GM18867 (cell line): ENCODE results near the gene SIDT2.
"Not testable (repeated sequence)": the region's sequence is repeated elsewhere in the genome, so short reads cannot be mapped to it uniquely, and the experiment has no call there.

Experiments used
- ATAC-seq: cut with Tn5 transposase; IDR thresholded peaks from one replicate; pipeline ENCODE4 v1.9.1; 2021; ENCODE audit warnings: mild to moderate bottlenecking, moderate library complexity; ENCODE audit not compliant: unreplicated experiment

The SIDT2 gene

GRCh38 chr11:117171404-117172061 is 7.0 kb upstream of the SIDT2 start:
- no peak for ATAC-seq

GRCh38 chr11:117172724-117173421 is 5.7 kb upstream of the SIDT2 start:
- no peak for ATAC-seq

DNA sequence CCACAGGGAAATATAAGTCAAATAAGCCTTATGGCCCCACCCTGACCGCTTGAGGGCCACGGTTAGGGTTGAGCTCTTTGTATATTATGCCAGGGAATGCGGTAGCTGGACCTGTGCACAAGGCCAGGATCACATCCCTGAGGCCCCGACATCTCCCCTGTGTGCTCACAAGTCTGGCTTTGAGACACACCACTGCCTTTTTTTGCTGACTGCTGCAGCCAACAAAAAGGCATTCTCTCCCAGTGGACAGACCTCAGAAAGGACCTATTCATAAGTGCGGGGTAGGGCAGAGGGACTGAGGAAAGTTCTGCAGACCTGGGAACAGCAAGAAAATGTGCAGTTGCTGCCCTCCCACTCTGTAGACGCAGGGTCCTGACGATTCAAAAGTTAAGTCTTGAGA is 3.4 kb upstream of the SIDT2 start:
- no peak for ATAC-seq

- no peak for ATAC-seq
These were observed 2.8 kb upstream of the SIDT2 start for GRCh38 chr11:117175781-117176180.

- no peak for ATAC-seq
These were observed 2.4 kb upstream of the SIDT2 start for GRCh38 chr11:117176186-117176585.

GRCh38 chr11:117177534-117178209 is 871 bp upstream of the SIDT2 start:
- no peak for ATAC-seq

GRCh38 chr11:117179048-117179999 is 781 bp downstream of the SIDT2 start:
- ATAC-seq = peak; percentile 28

GRCh38 chr11:117180020-117180419 is 1.5 kb downstream of the SIDT2 start:
- no peak for ATAC-seq

- ATAC-seq = no peak
These were observed 2.4 kb downstream of the SIDT2 start for GRCh38 chr11:117180661-117181585.

DNA sequence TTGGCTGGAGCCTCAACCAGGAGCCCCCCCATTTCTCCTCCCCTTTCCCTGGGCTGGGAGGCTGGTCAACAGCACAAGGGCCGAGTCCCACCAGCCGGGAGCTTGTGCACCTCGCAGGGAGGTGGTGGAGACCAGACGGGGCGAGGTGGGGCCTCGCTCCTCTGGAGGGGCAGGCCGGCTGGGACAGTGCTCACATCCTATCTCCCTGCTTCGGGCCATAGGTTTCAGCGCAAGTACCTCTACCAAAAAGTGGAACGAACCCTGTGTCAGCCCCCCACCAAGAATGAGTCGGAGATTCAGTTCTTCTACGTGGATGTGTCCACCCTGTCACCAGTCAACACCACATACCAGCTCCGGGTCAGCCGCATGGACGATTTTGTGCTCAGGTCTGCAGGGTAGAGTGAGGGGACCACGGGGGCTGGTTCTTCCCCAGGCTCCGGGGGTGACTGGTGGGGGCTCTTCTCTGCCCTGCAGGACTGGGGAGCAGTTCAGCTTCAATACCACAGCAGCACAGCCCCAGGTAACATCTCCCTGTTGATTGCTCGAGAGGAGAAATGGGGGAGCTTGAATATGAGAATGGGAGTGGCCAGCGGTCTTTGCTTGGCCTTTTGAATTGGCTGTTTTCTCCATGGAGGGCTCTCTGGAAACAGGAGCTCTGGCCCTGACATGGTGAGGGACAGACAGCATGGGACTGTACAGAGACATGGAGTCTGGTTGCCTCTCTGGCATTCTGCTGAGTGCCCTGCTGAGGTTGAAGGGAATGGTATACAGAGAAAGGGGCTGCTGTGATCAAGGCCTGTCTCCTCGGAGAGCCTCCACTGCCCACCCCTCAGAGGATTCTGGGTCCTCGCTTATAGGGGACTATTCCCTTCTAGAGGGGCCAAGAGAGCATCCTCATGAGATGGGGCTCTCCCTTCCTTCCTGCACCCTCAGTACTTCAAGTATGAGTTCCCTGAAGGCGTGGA is 3.3 kb downstream of the SIDT2 start:
- no peak for ATAC-seq

DNA sequence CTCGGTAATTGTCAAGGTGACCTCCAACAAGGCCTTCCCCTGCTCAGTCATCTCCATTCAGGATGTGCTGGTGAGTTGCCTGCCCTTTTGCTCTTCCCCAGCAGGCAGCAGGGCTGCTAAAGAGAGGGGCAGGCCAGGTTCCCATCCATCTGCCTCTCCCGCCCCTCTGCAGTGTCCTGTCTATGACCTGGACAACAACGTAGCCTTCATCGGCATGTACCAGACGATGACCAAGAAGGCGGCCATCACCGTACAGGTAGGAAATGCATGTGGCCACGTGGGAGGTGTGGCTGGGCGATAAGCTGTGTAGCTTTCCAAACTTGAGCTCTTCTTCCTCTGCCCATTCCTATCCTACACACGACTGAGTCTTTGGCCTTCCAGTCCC is 4.0 kb downstream of the SIDT2 start:
- ATAC-seq = no peak

GRCh38 chr11:117183178-117183577 is 4.6 kb downstream of the SIDT2 start:
- ATAC-seq = not testable (repeated sequence)

- no peak for ATAC-seq
These were observed 5.3 kb downstream of the SIDT2 start for GRCh38 chr11:117183724-117184349.

- ATAC-seq = peak; percentile 37
These were observed 7.3 kb downstream of the SIDT2 start for GRCh38 chr11:117185736-117186430.

GRCh38 chr11:117186431-117186761 is 7.9 kb downstream of the SIDT2 start:
- ATAC-seq = no peak

- ATAC-seq = no peak
These were observed 8.5 kb downstream of the SIDT2 start for GRCh38 chr11:117187007-117187406.

DNA sequence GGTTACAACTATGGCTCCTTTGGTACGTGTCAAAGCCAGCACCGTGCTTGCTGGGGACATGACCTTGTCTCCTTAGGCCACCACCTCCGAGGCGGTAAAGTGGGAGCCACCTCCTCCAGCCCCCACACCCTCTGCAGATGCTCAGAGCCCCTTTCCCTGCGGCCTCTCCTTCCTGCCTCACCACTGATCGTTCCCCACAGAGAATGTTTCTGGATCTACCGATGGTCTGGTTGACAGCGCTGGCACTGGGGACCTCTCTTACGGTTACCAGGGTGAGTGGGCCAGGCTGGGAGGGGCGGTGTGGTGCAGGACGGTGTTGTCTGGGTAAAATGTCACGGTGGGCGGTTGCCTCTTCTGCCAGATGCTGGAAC is 8.9 kb downstream of the SIDT2 start:
- no peak for ATAC-seq
